Measurements from ENCODE around the gene SYT5. TPM values are rescaled to one million over a fixed set of nuclear protein-coding genes. Genes with fewer than 3 reads are reported as not detected.

SYT5 gene
- total and polyA plus RNA-seq, 2 of the 8 experiments (the other 6 are each of a cell fraction or from before 2014, with no cell fraction given) = 0.35 to 0.67 TPM

GRCh38 chr19:55208880-55209692 is 29.0 kb upstream of the SYT5 start, which contains the start of gene PTPRH (continued):
- TF ChIP-seq, protein P1, sequence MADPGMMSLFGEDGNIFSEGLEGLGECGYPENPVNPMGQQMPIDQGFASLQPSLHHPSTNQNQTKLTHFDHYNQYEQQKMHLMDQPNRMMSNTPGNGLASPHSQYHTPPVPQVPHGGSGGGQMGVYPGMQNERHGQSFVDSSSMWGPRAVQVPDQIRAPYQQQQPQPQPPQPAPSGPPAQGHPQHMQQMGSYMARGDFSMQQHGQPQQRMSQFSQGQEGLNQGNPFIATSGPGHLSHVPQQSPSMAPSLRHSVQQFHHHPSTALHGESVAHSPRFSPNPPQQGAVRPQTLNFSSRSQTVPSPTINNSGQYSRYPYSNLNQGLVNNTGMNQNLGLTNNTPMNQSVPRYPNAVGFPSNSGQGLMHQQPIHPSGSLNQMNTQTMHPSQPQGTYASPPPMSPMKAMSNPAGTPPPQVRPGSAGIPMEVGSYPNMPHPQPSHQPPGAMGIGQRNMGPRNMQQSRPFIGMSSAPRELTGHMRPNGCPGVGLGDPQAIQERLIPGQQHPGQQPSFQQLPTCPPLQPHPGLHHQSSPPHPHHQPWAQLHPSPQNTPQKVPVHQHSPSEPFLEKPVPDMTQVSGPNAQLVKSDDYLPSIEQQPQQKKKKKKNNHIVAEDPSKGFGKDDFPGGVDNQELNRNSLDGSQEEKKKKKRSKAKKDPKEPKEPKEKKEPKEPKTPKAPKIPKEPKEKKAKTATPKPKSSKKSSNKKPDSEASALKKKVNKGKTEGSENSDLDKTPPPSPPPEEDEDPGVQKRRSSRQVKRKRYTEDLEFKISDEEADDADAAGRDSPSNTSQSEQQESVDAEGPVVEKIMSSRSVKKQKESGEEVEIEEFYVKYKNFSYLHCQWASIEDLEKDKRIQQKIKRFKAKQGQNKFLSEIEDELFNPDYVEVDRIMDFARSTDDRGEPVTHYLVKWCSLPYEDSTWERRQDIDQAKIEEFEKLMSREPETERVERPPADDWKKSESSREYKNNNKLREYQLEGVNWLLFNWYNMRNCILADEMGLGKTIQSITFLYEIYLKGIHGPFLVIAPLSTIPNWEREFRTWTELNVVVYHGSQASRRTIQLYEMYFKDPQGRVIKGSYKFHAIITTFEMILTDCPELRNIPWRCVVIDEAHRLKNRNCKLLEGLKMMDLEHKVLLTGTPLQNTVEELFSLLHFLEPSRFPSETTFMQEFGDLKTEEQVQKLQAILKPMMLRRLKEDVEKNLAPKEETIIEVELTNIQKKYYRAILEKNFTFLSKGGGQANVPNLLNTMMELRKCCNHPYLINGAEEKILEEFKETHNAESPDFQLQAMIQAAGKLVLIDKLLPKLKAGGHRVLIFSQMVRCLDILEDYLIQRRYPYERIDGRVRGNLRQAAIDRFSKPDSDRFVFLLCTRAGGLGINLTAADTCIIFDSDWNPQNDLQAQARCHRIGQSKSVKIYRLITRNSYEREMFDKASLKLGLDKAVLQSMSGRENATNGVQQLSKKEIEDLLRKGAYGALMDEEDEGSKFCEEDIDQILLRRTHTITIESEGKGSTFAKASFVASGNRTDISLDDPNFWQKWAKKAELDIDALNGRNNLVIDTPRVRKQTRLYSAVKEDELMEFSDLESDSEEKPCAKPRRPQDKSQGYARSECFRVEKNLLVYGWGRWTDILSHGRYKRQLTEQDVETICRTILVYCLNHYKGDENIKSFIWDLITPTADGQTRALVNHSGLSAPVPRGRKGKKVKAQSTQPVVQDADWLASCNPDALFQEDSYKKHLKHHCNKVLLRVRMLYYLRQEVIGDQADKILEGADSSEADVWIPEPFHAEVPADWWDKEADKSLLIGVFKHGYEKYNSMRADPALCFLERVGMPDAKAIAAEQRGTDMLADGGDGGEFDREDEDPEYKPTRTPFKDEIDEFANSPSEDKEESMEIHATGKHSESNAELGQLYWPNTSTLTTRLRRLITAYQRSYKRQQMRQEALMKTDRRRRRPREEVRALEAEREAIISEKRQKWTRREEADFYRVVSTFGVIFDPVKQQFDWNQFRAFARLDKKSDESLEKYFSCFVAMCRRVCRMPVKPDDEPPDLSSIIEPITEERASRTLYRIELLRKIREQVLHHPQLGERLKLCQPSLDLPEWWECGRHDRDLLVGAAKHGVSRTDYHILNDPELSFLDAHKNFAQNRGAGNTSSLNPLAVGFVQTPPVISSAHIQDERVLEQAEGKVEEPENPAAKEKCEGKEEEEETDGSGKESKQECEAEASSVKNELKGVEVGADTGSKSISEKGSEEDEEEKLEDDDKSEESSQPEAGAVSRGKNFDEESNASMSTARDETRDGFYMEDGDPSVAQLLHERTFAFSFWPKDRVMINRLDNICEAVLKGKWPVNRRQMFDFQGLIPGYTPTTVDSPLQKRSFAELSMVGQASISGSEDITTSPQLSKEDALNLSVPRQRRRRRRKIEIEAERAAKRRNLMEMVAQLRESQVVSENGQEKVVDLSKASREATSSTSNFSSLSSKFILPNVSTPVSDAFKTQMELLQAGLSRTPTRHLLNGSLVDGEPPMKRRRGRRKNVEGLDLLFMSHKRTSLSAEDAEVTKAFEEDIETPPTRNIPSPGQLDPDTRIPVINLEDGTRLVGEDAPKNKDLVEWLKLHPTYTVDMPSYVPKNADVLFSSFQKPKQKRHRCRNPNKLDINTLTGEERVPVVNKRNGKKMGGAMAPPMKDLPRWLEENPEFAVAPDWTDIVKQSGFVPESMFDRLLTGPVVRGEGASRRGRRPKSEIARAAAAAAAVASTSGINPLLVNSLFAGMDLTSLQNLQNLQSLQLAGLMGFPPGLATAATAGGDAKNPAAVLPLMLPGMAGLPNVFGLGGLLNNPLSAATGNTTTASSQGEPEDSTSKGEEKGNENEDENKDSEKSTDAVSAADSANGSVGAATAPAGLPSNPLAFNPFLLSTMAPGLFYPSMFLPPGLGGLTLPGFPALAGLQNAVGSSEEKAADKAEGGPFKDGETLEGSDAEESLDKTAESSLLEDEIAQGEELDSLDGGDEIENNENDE (IDR thresholded peaks at IDR 0.05; ENCODE audit: insufficient replicate concordance, low read length) = no peak
- TF ChIP-seq EP300 (IDR thresholded peaks at IDR 0.05; ENCODE audit: borderline replicate concordance in 1 of 2, low read depth in 2 of 2, low read length in 2 of 2) (no peak), CTBP2 (IDR thresholded peaks at IDR 0.05; ENCODE audit: borderline replicate concordance, insufficient read depth, insufficient read length, low read length) (no peak), KDM1A (IDR thresholded peaks at IDR 0.05; ENCODE audit: borderline replicate concordance, low read length) (no peak), SP2 (IDR thresholded peaks at IDR 0.05; ENCODE audit: low read length) (no peak)

Data from H1 (cell line).